HEK293 (cell line): ENCODE results near the gene HOXB9.

Experiments used
- CTCF ChIA-PET: fragments of 350-600 bp; formaldehyde crosslinking; extraction: SDS; loops from one replicate; lab custom pipeline; 2021; ENCODE audit warnings: antibody characterized with exemption; lab: Yijun Ruan, JAX
- POLR2A ChIA-PET: fragments of 300-600 bp; formaldehyde crosslinking; extraction: SDS; loops from one replicate; lab custom pipeline; 2020; ENCODE audit warnings: antibody characterized with exemption, inconsistent platforms; lab: Yijun Ruan, JAX
- H3K27ac ChIP-seq: fragments of 200-500 bp; sonication (Bioruptor generic); 2 replicates; pipeline ENCODE4 v1.5.1; 2014; ENCODE audit warnings: low read depth, low read length, control low read depth, inconsistent platforms; ENCODE audit errors: extremely low read depth
- H3K36me3 ChIP-seq, 2 experiments: fragments of 200-500 bp in 1 of 2; sonication (Bioruptor generic) in 1 of 2; 1 replicate in 1 of 2; 2 replicates in 1 of 2; pipeline ENCODE4 v1.5.1; 2014 to 2017; ENCODE audit warnings: inconsistent platforms in 2 of 2, low read length in 2 of 2; ENCODE audit not compliant: control insufficient read depth in 2 of 2, insufficient read depth in 1 of 2
- H3K4me1 ChIP-seq: fragments of 200-500 bp; sonication (Bioruptor generic); 2 replicates; pipeline ENCODE4 v1.5.1; 2014; ENCODE audit warnings: mild to moderate bottlenecking, low read length, inconsistent platforms; ENCODE audit not compliant: control insufficient read depth, insufficient read depth
- H3K4me3 ChIP-seq: 2 replicates; pipeline ENCODE4 v1.5.1; 2011; ENCODE audit warnings: low read depth, mild to moderate bottlenecking, control low read depth, low read length, moderate library complexity
- H3K9me3 ChIP-seq: fragments of 200-500 bp; sonication (Bioruptor generic); 2 replicates; pipeline ENCODE4 v1.5.1; 2014; ENCODE audit warnings: low read depth, low read length, inconsistent platforms; ENCODE audit not compliant: control insufficient read depth, insufficient read depth
- BCL11A ChIP-seq: fragments of 450-650 bp; formaldehyde crosslinking; IDR thresholded peaks from 2 replicates; pipeline ENCODE4 v1.5.1; 2016; ENCODE audit warnings: low read depth, missing biosample characterization, missing genetic modification characterization
- EGR2 ChIP-seq: fragments of 450-650 bp; formaldehyde crosslinking; IDR thresholded peaks from 2 replicates; pipeline ENCODE4 v1.5.1; 2016; ENCODE audit warnings: low read depth, missing biosample characterization, missing genetic modification characterization
- GLI2 ChIP-seq: fragments of 450-650 bp; formaldehyde crosslinking; IDR thresholded peaks from 2 replicates; pipeline ENCODE4; 2017; ENCODE audit warnings: missing biosample characterization, missing genetic modification characterization, low read depth, borderline replicate concordance
- GLIS1 ChIP-seq: fragments of 450-650 bp; formaldehyde crosslinking; IDR thresholded peaks from 2 replicates; pipeline ENCODE4 v1.5.1; 2016; ENCODE audit warnings: missing biosample characterization, missing genetic modification characterization
- GLIS2 ChIP-seq: fragments of 450-650 bp; formaldehyde crosslinking; IDR thresholded peaks from 2 replicates; pipeline ENCODE4 v1.5.1; 2016; ENCODE audit warnings: missing biosample characterization, missing genetic modification characterization
- KLF1 ChIP-seq: fragments of 450-650 bp; formaldehyde crosslinking; IDR thresholded peaks from 2 replicates; pipeline ENCODE4 v1.5.1; 2016; ENCODE audit warnings: missing biosample characterization, missing genetic modification characterization
- PRDM1 ChIP-seq: fragments of 450-650 bp; formaldehyde crosslinking; IDR thresholded peaks from 2 replicates; pipeline ENCODE4; 2016; ENCODE audit warnings: missing biosample characterization, missing genetic modification characterization
- SP2 ChIP-seq: fragments of 450-650 bp; formaldehyde crosslinking; IDR thresholded peaks from 2 replicates; pipeline ENCODE4 v1.5.1; 2016; ENCODE audit warnings: missing biosample characterization, missing genetic modification characterization
- ZBTB7A ChIP-seq: fragments of 450-650 bp; formaldehyde crosslinking; IDR thresholded peaks from 2 replicates; pipeline ENCODE4 v1.5.1; 2016; ENCODE audit warnings: low read depth, missing biosample characterization, missing genetic modification characterization
- ZFHX2 ChIP-seq: fragments of 450-650 bp; formaldehyde crosslinking; conservative IDR thresholded peaks from 2 replicates; pipeline ENCODE4 v1.5.1; 2016; ENCODE audit warnings: missing biosample characterization, missing genetic modification characterization
- ZNF121 ChIP-seq: fragments of 450-650 bp; formaldehyde crosslinking; IDR thresholded peaks from 2 replicates; pipeline ENCODE4 v1.5.1; 2016; ENCODE audit warnings: missing biosample characterization, missing genetic modification characterization
- ZNF354C ChIP-seq: fragments of 450-650 bp; formaldehyde crosslinking; IDR thresholded peaks from 2 replicates; pipeline ENCODE4 v1.5.1; 2016; ENCODE audit warnings: missing biosample characterization, missing genetic modification characterization, low read depth, borderline replicate concordance
- ZNF510 ChIP-seq: fragments of 450-650 bp; formaldehyde crosslinking; IDR thresholded peaks from 2 replicates; pipeline ENCODE4 v1.5.1; 2018; ENCODE audit warnings: mild to moderate bottlenecking, missing genetic modification characterization, missing biosample characterization; ENCODE audit not compliant: insufficient replicate concordance
- ZNF544 ChIP-seq: fragments of 450-650 bp; formaldehyde crosslinking; IDR thresholded peaks from 2 replicates; pipeline ENCODE4 v1.5.0; 2017; ENCODE audit warnings: missing biosample characterization, missing genetic modification characterization
- ZNF585B ChIP-seq: fragments of 450-650 bp; formaldehyde crosslinking; IDR thresholded peaks from 2 replicates; pipeline ENCODE4 v1.5.1; 2016; ENCODE audit warnings: missing biosample characterization, missing genetic modification characterization
- ZNF600 ChIP-seq: fragments of 450-650 bp; formaldehyde crosslinking; IDR thresholded peaks from 2 replicates; pipeline ENCODE4 v1.5.1; 2016; ENCODE audit warnings: missing biosample characterization, missing genetic modification characterization
- ZNF629 ChIP-seq: fragments of 450-650 bp; formaldehyde crosslinking; IDR thresholded peaks from 2 replicates; pipeline ENCODE4 v1.5.1; 2017; ENCODE audit warnings: missing biosample characterization, missing genetic modification characterization
- ZNF658 ChIP-seq: fragments of 450-650 bp; formaldehyde crosslinking; IDR thresholded peaks from 2 replicates; pipeline ENCODE4; 2016; ENCODE audit warnings: missing biosample characterization, missing genetic modification characterization
- ZNF677 ChIP-seq: fragments of 450-650 bp; IDR thresholded peaks from 2 replicates; pipeline ENCODE4 v1.5.0; 2018; ENCODE audit warnings: missing biosample characterization, mild to moderate bottlenecking, missing genetic modification characterization, moderate library complexity
- ZNF747 ChIP-seq: fragments of 450-650 bp; formaldehyde crosslinking; IDR thresholded peaks from 2 replicates; pipeline ENCODE4 v1.5.1; 2016; ENCODE audit warnings: missing biosample characterization, missing genetic modification characterization
- ZNF792 ChIP-seq: fragments of 450-650 bp; formaldehyde crosslinking; IDR thresholded peaks from 2 replicates; pipeline ENCODE4 v1.5.1; 2016; ENCODE audit warnings: missing biosample characterization, missing genetic modification characterization
- TF ChIP-seq, protein P1 (sequence below): fragments of 450-650 bp; formaldehyde crosslinking; IDR thresholded peaks from 2 replicates; pipeline ENCODE4 v1.5.1; 2016; ENCODE audit warnings: missing biosample characterization, missing genetic modification characterization, low read depth
- TF ChIP-seq, protein P2 (sequence below): fragments of 450-650 bp; formaldehyde crosslinking; IDR thresholded peaks from 2 replicates; pipeline ENCODE4 v1.5.1; 2016; ENCODE audit warnings: missing biosample characterization, missing genetic modification characterization
- TF ChIP-seq, protein P3 (sequence below): fragments of 450-650 bp; formaldehyde crosslinking; IDR thresholded peaks from 2 replicates; pipeline ENCODE4; 2016; ENCODE audit warnings: missing biosample characterization, missing genetic modification characterization
- TF ChIP-seq, protein P4 (sequence below): fragments of 450-650 bp; formaldehyde crosslinking; optimal IDR thresholded peaks from 2 replicates; pipeline ENCODE3; 2016; ENCODE audit warnings: missing biosample characterization, mild to moderate bottlenecking, missing genetic modification characterization

HOXB9 gene

DNA sequence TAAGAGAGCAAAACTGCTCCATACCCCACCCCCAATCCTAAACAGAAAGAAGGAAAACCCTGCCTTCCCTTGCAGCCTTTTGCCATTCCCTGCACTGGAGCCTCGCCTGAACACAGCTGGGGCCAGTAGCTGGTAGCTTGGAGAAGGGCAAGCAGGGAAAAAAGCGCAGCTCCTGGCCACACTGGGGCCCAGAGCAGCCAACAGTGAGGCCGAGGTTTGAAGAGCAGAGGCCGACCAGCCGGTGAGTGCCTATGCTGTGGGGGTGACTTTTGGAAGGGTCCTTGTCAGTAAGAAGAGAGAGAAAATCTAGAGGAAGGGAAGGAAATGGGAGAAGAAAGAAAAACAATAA lies 3.2 kb upstream of the HOXB9 start (continued):
- TF ChIP-seq GLIS2 (no peak), ZNF121 (no peak), ZNF585B (tag by site-specific recombination) (no peak), BCL11A (no peak), ZNF677 (no peak), ZNF544 (tag by site-specific recombination) (no peak)
- TF ChIP-seq, protein P1, sequence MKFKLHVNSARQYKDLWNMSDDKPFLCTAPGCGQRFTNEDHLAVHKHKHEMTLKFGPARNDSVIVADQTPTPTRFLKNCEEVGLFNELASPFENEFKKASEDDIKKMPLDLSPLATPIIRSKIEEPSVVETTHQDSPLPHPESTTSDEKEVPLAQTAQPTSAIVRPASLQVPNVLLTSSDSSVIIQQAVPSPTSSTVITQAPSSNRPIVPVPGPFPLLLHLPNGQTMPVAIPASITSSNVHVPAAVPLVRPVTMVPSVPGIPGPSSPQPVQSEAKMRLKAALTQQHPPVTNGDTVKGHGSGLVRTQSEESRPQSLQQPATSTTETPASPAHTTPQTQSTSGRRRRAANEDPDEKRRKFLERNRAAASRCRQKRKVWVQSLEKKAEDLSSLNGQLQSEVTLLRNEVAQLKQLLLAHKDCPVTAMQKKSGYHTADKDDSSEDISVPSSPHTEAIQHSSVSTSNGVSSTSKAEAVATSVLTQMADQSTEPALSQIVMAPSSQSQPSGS (tag by site-specific recombination) = no peak

DNA sequence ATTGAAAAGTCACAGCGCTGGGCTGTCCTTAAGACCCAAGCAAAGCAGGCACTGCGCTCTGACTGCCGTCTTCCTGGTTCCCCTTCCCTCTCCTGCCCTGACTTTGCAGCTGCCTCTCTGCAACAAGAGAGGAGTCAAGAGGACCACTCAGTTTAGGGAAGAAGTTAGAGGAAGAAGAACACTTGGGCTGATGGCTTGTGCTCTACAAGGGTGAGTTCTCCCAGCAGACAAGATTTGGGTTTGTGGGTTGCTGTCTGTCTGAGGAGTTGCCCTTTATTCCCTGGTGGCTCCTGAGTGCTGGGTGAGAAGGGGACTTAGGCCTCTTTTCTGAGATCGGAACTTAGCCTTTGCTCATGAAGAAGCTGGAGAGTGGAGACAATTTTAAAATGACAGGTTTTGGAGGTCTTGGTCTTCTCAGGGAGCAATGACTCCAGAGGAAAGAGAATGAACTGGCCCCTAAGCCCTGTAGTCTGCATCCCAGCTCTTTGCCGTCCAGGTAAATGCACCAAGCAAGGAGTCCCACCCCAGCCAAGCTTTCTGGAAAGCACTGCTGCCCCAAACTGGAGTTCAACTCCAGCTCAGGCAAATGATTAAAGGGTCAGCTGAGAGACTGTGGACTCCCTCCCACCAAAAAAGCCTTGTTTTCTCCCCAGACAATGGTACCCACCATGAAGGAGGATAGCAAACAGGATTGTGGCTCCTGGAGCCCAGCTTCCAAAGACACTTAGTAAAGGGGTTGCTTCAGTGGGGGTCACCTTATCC lies 2.7 kb upstream of the HOXB9 start:
- Histone ChIP-seq H3K4me1 (peaks cover 9% of the 10 kb centered on the region), H3K9me3 (no peaks in the 10 kb centered on the region), H3K4me3 (no peak overlapping the region), H3K27ac (no peak overlapping the region), H3K36me3 (peaks cover 0 to 29% of the 10 kb centered on the region in 2 experiments; a peak in 1 of 3 replicates)
- ChIA-PET POLR2A (interaction anchor here (1.5 to 4.5 kb wide), 2 partner anchors 8 to 11 kb away, joined by 7 to 38 read pairs; no protein-coding TSS in a partner anchor), CTCF (interaction anchor here (1.0 to 5.0 kb wide), 2 partner anchors 7 to 162 kb away, joined by 4 to 37 read pairs; no protein-coding TSS in a partner anchor)
- TF ChIP-seq ZNF658 (no peak), PRDM1 (tag by site-specific recombination) (no peak), GLIS1 (tag by site-specific recombination) (no peak)

DNA sequence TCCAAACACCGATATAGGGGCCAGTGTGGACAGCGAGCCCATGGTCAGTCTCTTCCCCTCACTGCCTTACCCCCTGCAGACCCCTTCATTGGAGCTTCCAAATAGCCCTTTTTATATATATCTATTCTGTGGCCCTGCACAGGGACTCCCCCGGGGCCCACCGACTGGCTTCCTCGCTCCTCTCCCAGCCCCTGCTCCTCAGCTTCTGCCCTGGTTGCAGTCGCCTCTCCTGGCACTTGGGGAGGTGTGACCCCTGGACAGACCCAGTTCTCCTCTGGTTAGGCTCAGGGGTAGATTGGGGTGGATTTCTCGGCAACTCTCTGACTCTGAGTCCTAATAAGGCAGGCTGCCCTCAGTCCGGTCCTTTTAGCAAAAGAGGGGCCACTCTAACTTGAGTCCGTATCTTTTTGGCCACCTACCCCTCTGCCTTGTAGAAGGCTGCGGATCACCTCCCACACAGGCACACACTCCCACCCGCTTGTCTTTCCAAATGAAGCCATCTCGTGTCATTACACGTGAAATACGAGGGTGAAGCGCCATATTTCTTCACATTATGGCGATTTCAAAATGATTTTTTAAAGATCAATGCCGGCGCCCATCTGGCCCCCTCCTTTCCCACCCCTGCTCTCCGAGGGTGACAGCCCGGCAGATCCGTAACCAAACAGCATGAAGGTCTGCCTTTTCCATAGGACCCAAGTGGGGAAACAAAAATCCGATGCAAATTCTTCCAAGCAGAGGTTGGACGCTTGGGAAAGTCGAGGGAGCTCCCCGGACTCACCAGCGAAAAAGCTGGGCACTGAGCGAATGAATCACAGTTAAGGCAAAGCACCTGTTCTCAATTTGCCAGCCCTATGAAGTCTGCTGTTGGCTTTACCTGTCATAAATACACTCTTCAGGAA lies 1.7 kb upstream of the HOXB9 start:
- no peaks in the 10 kb centered on the region for H3K9me3 ChIP-seq
- H3K27ac ChIP-seq = no peak overlapping the region
- POLR2A ChIA-PET = interaction anchor here (4.5 kb wide), 1 partner anchor 9 kb away, joined by 38 read pairs; no protein-coding TSS in a partner anchor
- H3K4me1 ChIP-seq = peaks cover 12% of the 10 kb centered on the region
- H3K4me3 ChIP-seq = no peak overlapping the region
- CTCF ChIA-PET = interaction anchor here (1.0 to 5.0 kb wide), 3 partner anchors 8 to 251 kb away, joined by 4 to 37 read pairs (median 4); no protein-coding TSS in a partner anchor
- peaks cover 0 to 28% of the 10 kb centered on the region in 2 experiments; a peak in 1 of 3 replicates for H3K36me3 ChIP-seq
- TF ChIP-seq GLI2 (tag by site-specific recombination) (no peak), ZNF510 (no peak), ZNF629 (tag by site-specific recombination) (no peak), ZNF600 (peak; percentile 85), EGR2 (tag by site-specific recombination) (peak; percentile 43; the same call in 1 of the 2 replicates), KLF1 (tag by site-specific recombination) (no peak), SP2 (tag by site-specific recombination) (no peak), ZNF747 (tag by site-specific recombination) (no peak), ZNF792 (no peak), ZNF354C (no peak), ZBTB7A (tag by site-specific recombination) (no peak), ZFHX2 (tag by site-specific recombination) (peak; percentile 71)
- TF ChIP-seq, protein P2, sequence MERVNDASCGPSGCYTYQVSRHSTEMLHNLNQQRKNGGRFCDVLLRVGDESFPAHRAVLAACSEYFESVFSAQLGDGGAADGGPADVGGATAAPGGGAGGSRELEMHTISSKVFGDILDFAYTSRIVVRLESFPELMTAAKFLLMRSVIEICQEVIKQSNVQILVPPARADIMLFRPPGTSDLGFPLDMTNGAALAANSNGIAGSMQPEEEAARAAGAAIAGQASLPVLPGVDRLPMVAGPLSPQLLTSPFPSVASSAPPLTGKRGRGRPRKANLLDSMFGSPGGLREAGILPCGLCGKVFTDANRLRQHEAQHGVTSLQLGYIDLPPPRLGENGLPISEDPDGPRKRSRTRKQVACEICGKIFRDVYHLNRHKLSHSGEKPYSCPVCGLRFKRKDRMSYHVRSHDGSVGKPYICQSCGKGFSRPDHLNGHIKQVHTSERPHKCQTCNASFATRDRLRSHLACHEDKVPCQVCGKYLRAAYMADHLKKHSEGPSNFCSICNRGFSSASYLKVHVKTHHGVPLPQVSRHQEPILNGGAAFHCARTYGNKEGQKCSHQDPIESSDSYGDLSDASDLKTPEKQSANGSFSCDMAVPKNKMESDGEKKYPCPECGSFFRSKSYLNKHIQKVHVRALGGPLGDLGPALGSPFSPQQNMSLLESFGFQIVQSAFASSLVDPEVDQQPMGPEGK (tag by site-specific recombination) = no peak
- TF ChIP-seq, protein P3, sequence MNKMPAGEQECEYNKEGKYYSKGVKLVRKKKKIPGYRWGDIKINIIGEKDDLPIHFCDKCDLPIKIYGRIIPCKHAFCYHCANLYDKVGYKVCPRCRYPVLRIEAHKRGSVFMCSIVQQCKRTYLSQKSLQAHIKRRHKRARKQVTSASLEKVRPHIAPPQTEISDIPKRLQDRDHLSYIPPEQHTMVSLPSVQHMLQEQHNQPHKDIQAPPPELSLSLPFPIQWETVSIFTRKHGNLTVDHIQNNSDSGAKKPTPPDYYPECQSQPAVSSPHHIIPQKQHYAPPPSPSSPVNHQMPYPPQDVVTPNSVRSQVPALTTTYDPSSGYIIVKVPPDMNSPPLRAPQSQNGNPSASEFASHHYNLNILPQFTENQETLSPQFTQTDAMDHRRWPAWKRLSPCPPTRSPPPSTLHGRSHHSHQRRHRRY = no peak
- TF ChIP-seq, protein P4, sequence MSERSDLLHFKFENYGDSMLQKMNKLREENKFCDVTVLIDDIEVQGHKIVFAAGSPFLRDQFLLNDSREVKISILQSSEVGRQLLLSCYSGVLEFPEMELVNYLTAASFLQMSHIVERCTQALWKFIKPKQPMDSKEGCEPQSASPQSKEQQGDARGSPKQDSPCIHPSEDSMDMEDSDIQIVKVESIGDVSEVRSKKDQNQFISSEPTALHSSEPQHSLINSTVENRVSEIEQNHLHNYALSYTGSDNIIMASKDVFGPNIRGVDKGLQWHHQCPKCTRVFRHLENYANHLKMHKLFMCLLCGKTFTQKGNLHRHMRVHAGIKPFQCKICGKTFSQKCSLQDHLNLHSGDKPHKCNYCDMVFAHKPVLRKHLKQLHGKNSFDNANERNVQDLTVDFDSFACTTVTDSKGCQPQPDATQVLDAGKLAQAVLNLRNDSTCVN (tag by site-specific recombination) = no peak
